Breast epithelium (tissue), 3 donors: Measurements from ENCODE around the gene VAMP4.

Experiments
- POLR2A ChIP-seq: fragments of 450-650 bp; IDR thresholded peaks from one replicate; pipeline ENCODE4 v1.6.1; 2016; ENCODE audit warnings: antibody characterized with exemption, mild to moderate bottlenecking, moderate library complexity
- TF ChIP-seq, protein P1 (sequence below), 3 donors: fragments of 450-650 bp; IDR thresholded peaks; one replicate each; pipeline ENCODE4 v1.5.1; 2016 to 2017; ENCODE audit warnings: antibody characterized with exemption in 3 of 3, mild to moderate bottlenecking in 3 of 3, moderate library complexity in 3 of 3

DNA sequence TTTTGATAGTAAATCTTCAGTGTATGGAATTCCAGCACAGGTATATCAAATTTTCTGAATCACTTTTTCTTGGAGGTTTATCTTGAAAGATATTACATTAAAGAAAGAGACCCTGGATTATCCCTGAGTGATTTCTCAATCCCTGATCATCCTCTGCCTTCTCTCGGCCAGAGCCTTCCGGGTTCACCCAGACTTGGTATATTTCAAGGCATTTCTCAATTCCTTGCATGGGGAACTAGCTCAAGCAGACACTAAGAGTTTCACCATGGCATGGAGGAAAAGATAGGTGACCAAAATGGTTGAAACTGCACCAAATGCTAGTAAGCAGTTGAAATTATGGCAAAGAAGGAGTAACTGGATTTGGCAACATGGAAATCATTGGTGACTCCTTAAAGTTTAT is 5.7 kb downstream of the VAMP4 start:
- TF ChIP-seq, protein P1, sequence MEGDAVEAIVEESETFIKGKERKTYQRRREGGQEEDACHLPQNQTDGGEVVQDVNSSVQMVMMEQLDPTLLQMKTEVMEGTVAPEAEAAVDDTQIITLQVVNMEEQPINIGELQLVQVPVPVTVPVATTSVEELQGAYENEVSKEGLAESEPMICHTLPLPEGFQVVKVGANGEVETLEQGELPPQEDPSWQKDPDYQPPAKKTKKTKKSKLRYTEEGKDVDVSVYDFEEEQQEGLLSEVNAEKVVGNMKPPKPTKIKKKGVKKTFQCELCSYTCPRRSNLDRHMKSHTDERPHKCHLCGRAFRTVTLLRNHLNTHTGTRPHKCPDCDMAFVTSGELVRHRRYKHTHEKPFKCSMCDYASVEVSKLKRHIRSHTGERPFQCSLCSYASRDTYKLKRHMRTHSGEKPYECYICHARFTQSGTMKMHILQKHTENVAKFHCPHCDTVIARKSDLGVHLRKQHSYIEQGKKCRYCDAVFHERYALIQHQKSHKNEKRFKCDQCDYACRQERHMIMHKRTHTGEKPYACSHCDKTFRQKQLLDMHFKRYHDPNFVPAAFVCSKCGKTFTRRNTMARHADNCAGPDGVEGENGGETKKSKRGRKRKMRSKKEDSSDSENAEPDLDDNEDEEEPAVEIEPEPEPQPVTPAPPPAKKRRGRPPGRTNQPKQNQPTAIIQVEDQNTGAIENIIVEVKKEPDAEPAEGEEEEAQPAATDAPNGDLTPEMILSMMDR (IDR thresholded peaks at IDR 0.05): no peak
- no peak for TF ChIP-seq POLR2A
